HG03469 (cell line): ENCODE data around the gene ERF.
A peak's percentile ranks its signal among the peaks of the same experiment; 100 is the strongest.

Experiments
- ATAC-seq: cut with Tn5 transposase; IDR thresholded peaks from one replicate; pipeline ENCODE4 v1.9.1; 2021; ENCODE audit warnings: mild to moderate bottlenecking, moderate library complexity, moderate number of reproducible peaks; ENCODE audit not compliant: unreplicated experiment

The ERF gene

DNA sequence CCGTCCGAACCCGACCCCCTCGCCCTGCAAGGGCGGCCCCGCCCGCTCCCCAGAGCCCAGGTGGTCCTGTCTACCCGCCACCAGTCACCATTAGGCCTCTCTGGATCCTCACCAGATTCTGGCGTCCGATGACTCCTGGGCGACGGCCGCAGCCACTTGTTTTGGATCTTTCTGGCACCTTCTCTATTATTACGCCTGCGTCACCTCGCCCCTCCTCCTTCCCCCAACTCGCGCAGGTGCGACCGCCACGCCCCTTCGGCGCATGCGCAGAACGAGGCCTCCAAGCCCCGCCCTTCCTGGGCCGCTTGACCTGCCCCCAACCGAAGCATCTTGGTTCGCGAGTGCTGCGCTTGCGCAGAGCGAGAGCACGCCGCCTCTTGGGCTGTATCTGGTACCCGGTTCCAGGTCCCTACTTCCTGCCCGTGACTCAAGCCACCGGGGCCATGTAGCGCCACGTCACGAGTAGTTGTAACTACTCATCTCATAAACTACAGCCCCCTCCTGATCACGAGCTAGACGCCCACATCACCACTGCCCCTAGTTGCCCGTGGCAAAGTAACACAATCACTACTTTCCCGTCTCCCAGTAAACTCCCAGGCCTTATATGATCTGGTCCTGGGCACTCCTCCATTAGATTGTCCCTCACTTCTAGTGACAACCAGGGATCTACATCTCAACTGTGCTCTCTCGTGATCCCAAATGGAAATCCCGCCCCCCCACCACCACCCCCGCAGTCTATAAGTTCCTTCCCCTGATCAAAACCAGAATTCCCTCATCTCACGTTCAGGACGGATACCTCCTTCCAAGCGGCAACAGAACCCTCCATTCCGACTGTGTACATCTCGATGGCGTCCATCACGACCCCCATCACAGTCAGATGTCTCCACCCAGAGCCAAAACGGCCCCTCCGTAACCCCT is 37.1 kb downstream of the ERF start, which contains the start of gene DEDD2:
Gene DEDD2, minus strand, starts transcription at position 158 of the 918 bp plus-strand sequence. CDS start 670 bp downstream, outside the sequence.
- peak; percentile 48 for ATAC-seq

GRCh38 chr19:42216653-42217519 is 38.0 kb downstream of the ERF start:
- no peak for ATAC-seq

DNA sequence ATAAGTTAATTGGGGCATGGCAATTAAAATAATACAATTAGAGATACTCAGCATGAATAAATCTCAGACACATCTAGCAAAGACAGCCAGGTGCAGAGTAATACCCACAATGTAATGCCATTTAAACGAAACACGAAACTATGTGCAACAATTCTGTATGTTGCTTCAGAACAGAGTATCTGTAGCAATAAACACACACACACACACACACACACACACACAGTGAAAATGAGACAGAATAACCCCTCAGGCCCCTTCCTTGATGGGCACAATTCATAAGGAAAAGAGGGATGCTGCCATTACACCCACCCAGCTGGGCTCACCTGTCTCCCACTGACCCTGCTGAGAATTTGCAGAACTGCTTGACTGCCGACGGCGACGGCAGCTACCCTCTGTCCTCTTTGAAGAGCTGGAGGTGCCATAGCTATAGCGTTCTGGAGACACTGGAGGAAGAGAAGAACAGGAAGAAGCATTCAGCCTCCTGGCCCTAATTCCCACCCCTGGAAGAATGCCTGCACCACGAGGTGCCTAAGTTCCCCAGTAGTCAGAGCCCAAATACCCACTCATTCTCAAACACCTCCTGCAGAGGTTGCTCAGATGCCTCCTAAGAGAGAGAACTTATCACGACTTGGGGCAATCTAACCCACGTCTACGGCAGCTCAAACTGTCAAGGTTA is 40.0 kb downstream of the ERF start:
- no peak for ATAC-seq

DNA sequence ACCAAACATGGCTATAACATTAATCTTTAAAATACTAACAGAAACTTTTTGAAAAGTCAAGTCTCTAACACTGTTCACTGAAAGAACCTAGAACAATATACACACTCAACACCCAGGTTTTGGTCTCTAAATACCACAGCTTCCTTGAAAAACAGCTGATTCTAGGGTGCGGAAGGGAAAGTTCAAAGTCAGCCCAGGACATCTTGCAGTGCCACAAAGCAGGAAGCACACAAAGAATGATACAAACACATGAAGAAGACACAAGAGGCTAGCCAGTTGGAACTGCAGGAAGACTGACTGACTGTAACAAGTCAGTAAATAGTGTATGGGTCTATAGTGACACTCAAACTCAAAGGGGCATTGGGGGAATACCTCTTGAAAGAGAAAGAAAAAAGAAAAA is 42.0 kb downstream of the ERF start:
- ATAC-seq: no peak

DNA sequence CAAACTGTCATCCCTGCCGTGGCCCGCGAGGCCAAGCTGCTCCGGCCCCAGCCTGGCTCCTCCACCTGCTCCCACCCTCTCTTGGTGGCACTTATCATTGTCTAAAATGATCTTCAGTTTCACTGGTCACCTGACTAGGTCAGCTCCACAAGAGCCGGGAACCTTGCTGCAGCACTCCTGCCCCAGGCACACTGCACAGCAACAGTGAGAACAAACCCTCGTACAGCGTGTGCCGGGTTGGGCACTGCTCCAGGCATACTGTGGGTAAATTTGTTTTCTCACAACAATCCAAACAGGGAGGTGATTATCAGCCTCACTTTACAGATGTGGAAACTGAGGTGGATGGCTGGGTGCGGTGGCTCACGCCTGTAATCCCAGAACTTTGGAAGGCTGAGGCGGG is 46.3 kb downstream of the ERF start:
- ATAC-seq: no peak

DNA sequence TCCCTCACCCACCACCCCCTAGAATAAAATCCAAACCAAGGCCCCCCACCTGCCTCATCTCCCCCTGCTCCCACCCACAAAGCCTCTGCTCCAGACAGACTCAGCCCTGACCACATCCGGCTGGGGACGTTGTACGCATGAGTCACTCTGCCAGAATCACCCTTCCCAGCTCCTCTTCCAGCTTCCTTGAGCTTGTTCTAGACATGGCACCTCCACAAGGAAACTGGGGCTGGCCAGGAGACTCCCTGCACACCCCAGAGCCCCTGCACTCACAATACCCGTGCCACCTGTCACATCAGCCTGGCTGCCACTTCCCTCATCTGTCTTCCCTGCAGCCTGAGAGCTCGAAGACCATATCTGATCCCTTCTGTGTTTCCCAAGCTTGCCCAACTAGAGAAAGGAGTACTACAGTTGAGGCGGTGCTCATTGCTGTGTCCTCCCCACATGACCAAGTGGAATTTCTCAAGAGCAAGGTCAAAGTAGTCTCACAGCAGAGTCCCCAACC is 47.1 kb downstream of the ERF start:
- no peak for ATAC-seq

GRCh38 chr19:42206871-42207755 is 47.8 kb downstream of the ERF start:
- ATAC-seq: no peak

GRCh38 chr19:42204664-42205063 is 50.3 kb downstream of the ERF start:
- no peak for ATAC-seq

DNA sequence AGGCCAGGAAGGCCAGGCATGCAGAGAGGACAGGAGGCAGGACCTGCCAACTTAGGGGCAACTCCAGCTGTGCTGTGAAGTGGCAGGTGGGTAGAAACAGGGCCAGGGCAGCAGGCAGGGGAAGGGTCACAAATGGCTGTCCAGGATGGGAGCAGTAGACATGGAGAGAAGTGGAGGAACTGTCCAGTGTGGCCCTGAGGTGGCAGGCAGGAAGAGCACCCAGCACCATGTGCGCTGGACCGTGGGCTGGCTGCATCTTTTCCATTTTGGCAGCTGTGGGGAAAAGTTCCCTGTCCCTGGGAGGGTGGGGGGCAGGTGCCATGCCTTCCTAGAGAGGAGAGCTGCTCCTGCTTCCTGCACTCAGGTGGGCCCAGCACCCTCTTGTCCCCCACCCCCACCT is 51.2 kb downstream of the ERF start:
- no peak for ATAC-seq

DNA sequence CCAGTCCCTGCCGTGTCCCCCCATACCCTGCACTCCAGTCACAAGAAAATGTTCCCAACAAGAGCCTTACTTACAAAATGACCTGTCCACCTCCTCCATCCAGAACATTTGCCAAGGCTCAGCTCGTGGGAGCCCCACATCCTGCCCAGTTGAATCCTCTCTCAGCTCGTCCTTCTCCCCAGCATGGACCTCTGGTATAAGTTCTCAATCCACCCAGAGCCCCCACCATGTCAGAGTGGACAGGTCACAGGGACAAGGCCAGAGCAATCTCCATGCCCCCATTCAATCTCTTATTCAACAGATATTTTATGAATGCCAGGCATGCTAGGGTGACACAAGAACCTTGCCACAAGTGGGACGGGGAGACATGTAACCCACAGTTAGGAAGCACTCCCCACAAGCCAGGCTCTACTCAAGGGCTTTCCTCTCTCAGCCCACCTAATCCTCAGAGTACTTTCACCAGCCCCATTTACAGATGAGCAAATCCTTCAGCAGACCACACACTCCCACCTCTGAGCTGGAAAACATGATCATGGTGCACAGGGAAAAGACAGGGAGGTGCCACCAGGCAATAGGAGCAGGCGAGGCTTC is 52.5 kb downstream of the ERF start:
- ATAC-seq: no peak

DNA sequence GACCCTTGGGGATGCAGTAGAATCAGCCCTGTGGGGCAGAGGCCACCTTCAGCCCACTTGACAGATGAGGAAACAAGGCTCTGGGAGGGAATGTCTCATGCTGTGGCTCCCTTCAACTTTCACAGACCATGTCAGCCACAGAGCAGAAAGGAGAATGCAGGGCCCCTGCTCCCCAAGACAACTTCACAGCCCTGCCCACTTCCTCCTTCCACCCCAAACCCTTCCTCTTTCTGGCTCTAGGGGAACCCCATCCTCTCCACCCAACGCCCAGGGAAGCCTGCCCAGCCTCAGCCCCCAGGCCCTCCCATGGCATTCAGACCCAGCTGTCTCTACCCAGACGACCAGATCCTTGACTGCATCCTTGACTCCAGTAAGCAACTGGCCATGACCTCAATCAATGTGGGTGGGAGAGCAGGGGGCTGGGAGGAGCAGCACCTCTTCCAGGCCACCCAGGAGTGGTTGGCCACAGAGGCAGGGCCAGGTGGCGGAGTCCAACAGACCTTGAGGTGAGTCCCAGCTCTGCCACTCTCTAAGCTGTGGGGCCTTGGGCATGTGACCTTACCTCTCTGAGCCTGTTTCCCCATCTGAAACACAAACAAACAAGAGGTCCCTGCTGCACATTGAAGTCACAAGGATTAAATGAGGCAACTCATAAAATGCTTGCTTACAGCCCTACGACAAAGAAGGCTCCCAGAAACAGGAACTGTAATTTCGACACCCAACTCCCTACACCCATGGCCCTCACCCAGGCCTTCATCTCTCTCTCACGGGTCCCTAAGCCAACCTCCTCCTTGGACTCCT is 53.2 kb downstream of the ERF start:
- no peak for ATAC-seq

- no peak for ATAC-seq
Measured at GRCh38 chr19:42200116-42200715, 54.7 kb downstream of the ERF start.

DNA sequence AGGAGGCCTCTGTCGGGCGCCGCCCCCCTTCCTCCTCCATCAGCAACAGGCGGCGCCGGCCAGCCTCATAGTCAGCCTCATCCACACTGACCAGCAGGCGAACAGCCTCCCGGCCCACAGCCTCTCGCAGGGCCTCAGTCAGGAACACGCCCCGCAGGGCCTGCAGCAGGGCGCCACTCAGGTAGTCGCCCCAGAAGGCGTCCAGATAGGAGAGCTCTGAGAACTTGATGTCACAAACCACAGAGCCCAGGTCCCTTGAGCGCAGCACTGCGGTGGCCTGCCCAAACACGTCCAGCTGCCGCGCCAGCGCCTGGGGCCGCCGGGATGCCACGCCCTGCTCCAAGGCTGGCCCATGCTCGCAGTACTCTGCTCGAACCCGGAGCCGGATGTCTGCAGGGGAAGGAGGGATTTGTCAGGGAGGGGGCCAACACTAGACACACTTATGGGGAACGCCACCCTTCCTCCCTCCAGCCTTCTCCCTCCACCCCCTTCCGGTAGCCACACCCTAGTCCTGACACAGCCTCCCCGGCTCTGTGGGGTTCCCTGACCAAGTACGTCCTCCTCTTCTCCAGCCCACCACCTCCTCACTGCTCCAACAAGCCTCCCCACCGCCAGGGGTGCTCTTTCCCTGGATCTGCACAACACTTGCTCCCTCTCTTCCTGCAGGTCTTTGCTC is 55.4 kb downstream of the ERF start:
- no peak for ATAC-seq

DNA sequence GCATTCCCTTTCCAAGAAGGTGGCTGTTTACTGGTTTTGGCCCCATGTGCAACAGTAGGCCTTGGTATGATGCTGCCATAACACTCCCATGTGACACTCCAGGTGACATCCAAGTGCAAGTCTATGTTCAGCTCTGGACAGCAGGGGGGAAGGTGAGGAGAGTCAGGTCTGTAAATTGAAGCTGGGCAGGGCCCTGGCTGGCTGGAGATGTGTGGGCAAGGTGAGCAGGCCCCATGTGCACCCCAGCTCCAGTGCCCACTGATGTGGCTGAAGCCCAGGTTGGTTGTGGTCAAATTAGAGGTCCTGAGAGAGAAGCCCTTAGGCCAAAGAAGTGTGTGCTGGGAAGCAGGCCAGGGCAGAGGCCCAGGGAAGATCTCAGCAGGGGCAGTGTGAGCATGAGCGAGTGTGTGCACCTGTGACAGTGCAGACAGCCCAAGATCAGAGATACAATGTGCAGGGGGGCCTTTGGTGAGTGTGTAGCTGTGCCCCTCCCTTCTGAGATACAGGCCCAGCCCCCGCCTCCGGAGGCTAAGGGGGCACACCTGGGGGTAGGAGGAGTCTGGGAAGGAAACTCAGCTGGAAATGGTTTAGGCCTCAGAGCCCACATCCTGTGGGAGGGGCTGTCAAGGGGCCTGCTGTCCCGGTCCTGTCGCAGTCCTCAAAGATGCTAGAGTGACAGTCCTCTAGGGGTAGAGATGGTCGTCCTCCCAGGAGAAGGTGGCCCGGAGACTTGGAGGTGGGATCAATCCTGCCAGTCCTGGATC is 56.1 kb downstream of the ERF start:
- ATAC-seq: no peak
